GM23248 (cell line): ENCODE measurements around the gene PIAS2.

Experiments
- EZH2 ChIP-seq: fragments of 200-600 bp; sonication (generic); IDR thresholded peaks from 2 replicates; pipeline ENCODE4 v1.6.1; 2018; ENCODE audit warnings: antibody characterized with exemption, mild to moderate bottlenecking; ENCODE audit not compliant: insufficient read depth, poor library complexity, severe bottlenecking
- EZH2phosphoT487 ChIP-seq: fragments of 200-600 bp; sonication (generic); IDR thresholded peaks from 2 replicates; pipeline ENCODE4 v1.6.1; 2018; ENCODE audit warnings: antibody characterized with exemption, moderate library complexity, mild to moderate bottlenecking, low read depth; ENCODE audit not compliant: insufficient read depth

DNA sequence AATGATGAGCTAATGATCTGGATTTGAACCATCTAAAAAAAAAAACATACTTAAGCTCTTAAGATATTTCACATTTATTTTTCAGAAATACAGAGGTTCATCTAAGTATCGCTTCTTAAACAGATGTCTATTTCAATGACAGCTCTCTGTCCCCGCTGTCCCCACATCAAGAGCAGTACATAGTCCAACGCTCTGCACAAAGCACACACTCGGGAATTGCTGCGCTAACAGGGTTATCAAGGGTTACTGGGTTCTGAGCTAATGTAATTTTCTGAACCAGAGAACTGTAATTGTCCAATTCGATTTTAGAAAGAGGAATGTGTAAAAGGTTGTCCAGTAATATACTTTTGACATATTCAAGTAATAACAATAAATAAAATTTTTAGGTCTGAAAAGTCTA, 101.6 kb downstream of the PIAS2 start:
- TF ChIP-seq EZH2 (no peak), EZH2phosphoT487 (no peak)
